HL-60 (cell line): ENCODE data around the gene HOTAIR.

ENCODE experiments used
- DNase-seq, 2 experiments: peaks; one replicate each; pipeline ENCODE4 v3.0.0-alpha.2; 2010 to 2020; ENCODE audit warnings: low read depth in 1 of 2, low spot score in 1 of 2
- H3K27ac ChIP-seq: fragments of 250-450 bp; sonication (Bioruptor Pico); replicated peaks from 2 replicates; pipeline ENCODE4 v1.5.1; 2020; ENCODE audit warnings: mild to moderate bottlenecking, moderate library complexity
- H3K27me3 ChIP-seq: fragments of 250-450 bp; sonication (Bioruptor Pico); 2 replicates; pipeline ENCODE4 v1.5.1; 2021; ENCODE audit warnings: mild to moderate bottlenecking, moderate library complexity; ENCODE audit not compliant: insufficient read depth, poor library complexity, severe bottlenecking
- H3K4me3 ChIP-seq: replicated peaks from 2 replicates; pipeline ENCODE4 v1.5.1; 2011; ENCODE audit warnings: mild to moderate bottlenecking, control low read depth, low read length; ENCODE audit not compliant: insufficient read depth
- CTCF ChIP-seq: IDR thresholded peaks from one replicate; pipeline ENCODE4 v1.5.1; 2011; ENCODE audit warnings: low read length, control low read depth, inconsistent platforms; ENCODE audit not compliant: insufficient read depth
- GABPA ChIP-seq: IDR thresholded peaks from 2 replicates; pipeline ENCODE4 v1.6.1; 2012; ENCODE audit warnings: low read depth
- POLR2AphosphoS5 ChIP-seq: IDR thresholded peaks from 2 replicates; pipeline ENCODE4 v1.6.1; 2012; ENCODE audit warnings: low read depth
- REST ChIP-seq: IDR thresholded peaks from 2 replicates; pipeline ENCODE4 v1.6.1; 2012; ENCODE audit warnings: low read depth; ENCODE audit not compliant: insufficient replicate concordance
- SPI1 ChIP-seq: IDR thresholded peaks from 2 replicates; pipeline ENCODE4 v1.6.1; 2012; ENCODE audit warnings: low read depth, mild to moderate bottlenecking, borderline replicate concordance
- microRNA-seq: library from miRNA; unstranded; fragments of <30 nt; microRNA quantifications from one replicate; pipeline ENCODE4, GENCODE V29; 2018

Gene HOTAIR

GRCh38 chr12:53916788-53917655 lies 57.7 kb downstream of the HOTAIR start:
- H3K27me3 ChIP-seq = peaks cover 30% of the 10 kb centered on the region

More at GRCh38 chr12:53916788-53917655, 57.7 kb downstream of the HOTAIR start:
- H3K27ac ChIP-seq = no peak overlapping the region
- TF ChIP-seq GABPA (no peak), POLR2AphosphoS5 (no peak), SPI1 (no peak), CTCF (no peak), REST (no peak)
- no peak overlapping the region for H3K4me3 ChIP-seq
- DNase-seq = no peak

Small RNAs within 50 kb of the gene (microRNA-seq; reads per million reads assigned to microRNA genes)
- gene MIR196A2 = 115 reads per million, percentile 71 among the genes with 10 or more reads in this experiment
